ENCODE measurements around the gene TRDMT1. TPM values are rescaled to one million over a fixed set of nuclear protein-coding genes. Genes with fewer than 3 reads are reported as not detected.
A peak's percentile ranks its signal among the peaks of the same experiment; 100 is the strongest.

Gene TRDMT1
- total RNA-seq, 4 donors from 2014 or later: 29.4 to 39.7 (median 31.7) TPM

GRCh38 chr10:17232276-17232960, 30.9 kb upstream of the TRDMT1 start:
- DNase-seq: no peak
- Histone ChIP-seq H3K27me3 (no peaks in the 10 kb centered on the region), H3K36me3 (peaks cover 65 to 70% of the 10 kb centered on the region in 2 donors), H3K9me3 (no peaks in the 10 kb centered on the region), H3K4me1 (peaks cover 42 to 55% of the 10 kb centered on the region in 2 donors), H3K27ac (peak overlapping the region; percentile 14 to 99 (median 99)), H3K4me3 (replicated peaks in 1 of 3) (peak overlapping the region in 1 of 3 donors; percentile 99)
- TF ChIP-seq POLR2A (IDR thresholded peaks at IDR 0.05): no peak
- no peak for TF ChIP-seq CTCF (IDR thresholded peaks at IDR 0.05)
- 35 to 46% methylated on average over 3 of the region's 3 CpGs for WGBS, 2 donors
- intact Hi-C loops (cut with DNase I): no loop called here

GRCh38 chr10:17231788-17232187, 30.3 kb upstream of the TRDMT1 start:
- Histone ChIP-seq H3K4me3 (replicated peaks in 1 of 3) (peak overlapping the region in 2 of 3 donors; percentile 1 to 99), H3K9me3 (no peaks in the 10 kb centered on the region), H3K4me1 (peaks cover 47 to 61% of the 10 kb centered on the region in 2 donors), H3K27me3 (no peaks in the 10 kb centered on the region), H3K27ac (peak overlapping the region; percentile 98 to 99 (median 99)), H3K36me3 (peaks cover 59 to 64% of the 10 kb centered on the region in 2 donors)
- 48% methylated on average over 1 of the region's 1 CpG for WGBS, 2 donors
- TF ChIP-seq CTCF (IDR thresholded peaks at IDR 0.05) (no peak), POLR2A (IDR thresholded peaks at IDR 0.05) (no peak)
- intact Hi-C loops (cut with DNase I): no loop called here
- no peak for DNase-seq

DNA sequence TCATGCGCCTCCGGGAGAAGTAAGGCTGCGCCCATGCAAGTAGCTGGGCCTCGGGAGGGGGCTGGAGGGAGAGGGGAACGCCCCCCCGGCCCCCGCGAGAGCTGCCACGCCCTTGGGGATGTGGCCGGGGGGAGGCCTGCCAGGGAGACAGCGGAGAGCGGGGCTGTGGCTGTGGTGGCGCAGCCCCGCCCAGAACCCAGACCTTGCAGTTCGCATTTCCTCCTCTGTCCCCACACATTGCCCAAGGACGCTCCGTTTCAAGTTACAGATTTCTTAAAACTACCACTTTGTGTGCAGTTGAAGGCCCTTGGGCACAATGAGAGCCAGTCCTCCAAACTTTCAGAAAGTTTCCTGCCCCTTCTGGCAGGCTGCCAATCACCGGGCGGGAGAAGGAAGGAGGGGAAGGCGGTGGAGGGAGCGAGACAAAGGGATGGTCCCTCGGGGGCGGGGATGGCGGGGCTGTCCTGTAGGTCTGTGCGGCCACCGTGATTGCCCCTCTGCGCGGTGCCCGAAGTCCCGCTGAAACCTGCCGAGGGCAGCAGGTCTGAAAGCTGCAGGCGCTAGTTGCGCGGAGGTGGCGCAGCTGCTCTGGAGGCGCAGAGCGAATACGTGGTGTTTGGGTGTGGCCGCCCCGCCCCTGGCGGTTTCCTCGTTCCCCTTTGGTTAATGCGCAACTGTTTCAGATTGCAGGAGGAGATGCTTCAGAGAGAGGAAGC, 28.7 kb upstream of the TRDMT1 start:
- peak; percentile 82 to 86 for DNase-seq
- 0% methylated on average over 8 to 21 of the region's 43 CpGs for WGBS, 2 donors
- intact Hi-C loops (cut with DNase I): no loop called here
- Histone ChIP-seq H3K4me1 (peaks cover 43 to 53% of the 10 kb centered on the region in 2 donors), H3K4me3 (replicated peaks in 1 of 3) (peak overlapping the region; percentile 76 to 99 (median 94)), H3K9me3 (no peaks in the 10 kb centered on the region), H3K36me3 (peaks cover 42 to 47% of the 10 kb centered on the region in 2 donors), H3K27ac (peak overlapping the region; percentile 98 to 99 (median 99)), H3K27me3 (no peaks in the 10 kb centered on the region)
- TF ChIP-seq CTCF (IDR thresholded peaks at IDR 0.05) (peak in 1 of 6 experiments; percentile 27), POLR2A (IDR thresholded peaks at IDR 0.05) (peak in 1 of 2 donors; percentile 65)

GRCh38 chr10:17229717-17229966, 28.2 kb upstream of the TRDMT1 start:
- intact Hi-C loops (cut with DNase I): no loop called here
- Histone ChIP-seq H3K36me3 (peaks cover 37 to 42% of the 10 kb centered on the region in 2 donors), H3K4me3 (replicated peaks in 1 of 3) (peak overlapping the region; percentile 76 to 99 (median 94)), H3K4me1 (peaks cover 40 to 48% of the 10 kb centered on the region in 2 donors), H3K9me3 (no peaks in the 10 kb centered on the region), H3K27ac (peak overlapping the region; percentile 98 to 99 (median 99)), H3K27me3 (no peaks in the 10 kb centered on the region)
- no peak for TF ChIP-seq CTCF (IDR thresholded peaks at IDR 0.05)
- no peak for TF ChIP-seq POLR2A (IDR thresholded peaks at IDR 0.05)
- WGBS, 2 donors: 2% methylated on average over 12 of the region's 21 CpGs; no CpG with 5 or more reads in 1 of the 2 donors
- DNase-seq: no peak

All from thyroid gland (tissue), 4 donors.